RPMI8226 (cell line): ENCODE measurements around the gene ROM1.
A peak's percentile ranks its signal among the peaks of the same experiment; 100 is the strongest.
"Not testable (repeated sequence)": the region's sequence is repeated elsewhere in the genome, so short reads cannot be mapped to it uniquely, and the experiment has no call there.

Source experiments
- DNase-seq: peaks from one replicate; pipeline ENCODE4 v3.0.0-alpha.2; 2015

ROM1 gene, protein sequence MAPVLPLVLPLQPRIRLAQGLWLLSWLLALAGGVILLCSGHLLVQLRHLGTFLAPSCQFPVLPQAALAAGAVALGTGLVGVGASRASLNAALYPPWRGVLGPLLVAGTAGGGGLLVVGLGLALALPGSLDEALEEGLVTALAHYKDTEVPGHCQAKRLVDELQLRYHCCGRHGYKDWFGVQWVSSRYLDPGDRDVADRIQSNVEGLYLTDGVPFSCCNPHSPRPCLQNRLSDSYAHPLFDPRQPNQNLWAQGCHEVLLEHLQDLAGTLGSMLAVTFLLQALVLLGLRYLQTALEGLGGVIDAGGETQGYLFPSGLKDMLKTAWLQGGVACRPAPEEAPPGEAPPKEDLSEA

DNA sequence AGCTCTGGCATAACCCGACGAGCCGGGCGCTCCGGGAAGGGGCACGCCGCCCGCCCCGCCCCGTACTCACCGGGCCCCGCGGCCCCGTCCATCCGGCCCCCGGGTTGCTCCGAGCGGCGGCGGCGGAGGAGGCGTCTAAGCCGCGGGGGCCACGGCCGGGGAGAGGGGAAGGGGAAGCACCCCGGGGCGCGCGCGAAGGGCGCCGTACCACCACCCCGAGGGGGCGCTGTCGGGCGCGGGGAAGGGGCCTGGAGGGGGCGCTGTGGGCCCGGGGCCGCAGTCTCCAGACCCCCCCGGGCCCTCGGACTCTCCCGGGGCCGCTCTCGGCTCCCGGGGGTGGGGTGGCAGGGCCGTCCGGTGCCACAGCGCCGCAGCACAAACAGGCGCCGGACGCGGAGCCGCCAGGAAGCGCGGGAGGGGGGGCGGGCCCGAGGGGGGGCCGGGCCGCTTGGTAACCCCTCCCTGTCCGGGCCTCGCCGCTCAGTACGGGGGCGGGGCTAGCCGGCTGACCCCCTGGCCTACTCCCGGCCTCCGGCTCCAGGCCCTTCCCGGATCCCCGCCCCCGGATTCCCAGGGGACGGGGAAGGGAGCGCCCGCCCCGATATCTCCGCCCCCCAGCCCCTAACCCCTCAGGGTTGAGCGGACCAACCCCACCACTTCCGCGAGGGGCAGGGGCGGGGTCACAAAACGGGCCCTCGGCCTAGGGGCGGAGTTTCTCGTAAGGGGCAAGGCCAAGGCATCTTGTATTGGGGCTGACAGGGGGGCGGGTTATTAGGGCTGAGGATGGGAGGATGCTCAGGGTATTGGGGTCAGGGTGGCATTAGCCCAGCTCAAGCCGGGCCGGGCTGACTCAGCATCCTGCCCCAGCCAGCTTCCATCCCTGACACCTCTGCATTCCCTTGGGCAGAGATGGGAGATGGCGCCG is at the start of gene ROM1, which contains the start of gene EML3:
TSS of gene ROM1 (plus strand) at position 892 of the 925 bp plus-strand sequence. CDS start at position 917, 25 bp downstream.
TSS of gene EML3 (minus strand) at position 410 of the 925 bp plus-strand sequence. CDS start at position 92, 318 bp downstream.
- DNase-seq = peak; percentile 91

DNA sequence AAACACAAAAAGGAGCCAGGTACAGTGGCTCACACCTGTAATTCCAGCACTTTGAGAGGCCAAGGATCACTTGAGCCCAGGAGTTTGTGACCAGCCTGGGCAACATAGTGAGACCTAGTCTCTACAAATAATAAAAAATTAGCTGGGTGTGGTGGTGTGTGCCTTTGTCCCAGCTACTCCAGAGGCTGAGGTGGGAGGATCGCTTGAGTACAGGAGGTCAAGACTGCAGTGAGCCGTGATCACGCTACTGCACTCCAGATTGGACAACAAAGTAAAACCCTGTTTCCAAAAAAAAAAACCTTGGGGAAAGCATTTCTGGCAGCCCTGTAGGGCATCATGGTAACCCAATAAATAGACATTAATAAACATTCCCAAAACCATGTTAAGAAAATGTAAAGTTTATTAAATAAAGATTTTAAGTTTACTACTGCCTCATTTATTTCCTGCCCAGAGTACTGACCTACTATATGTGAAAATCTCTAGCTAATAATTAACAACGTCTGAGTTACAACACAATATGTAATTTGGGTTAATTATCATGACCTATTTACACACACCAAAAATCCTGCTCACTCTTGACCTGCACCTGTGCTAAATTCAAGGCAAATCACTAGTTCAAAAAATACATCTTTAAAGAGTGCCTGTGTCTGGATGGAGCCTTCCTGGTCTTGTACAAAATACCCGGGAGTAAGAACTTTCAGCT is 47.8 kb upstream of the ROM1 start:
- no peak for DNase-seq

- DNase-seq = no peak
Measured at GRCh38 chr11:62566247-62566646, 46.8 kb upstream of the ROM1 start.

DNA sequence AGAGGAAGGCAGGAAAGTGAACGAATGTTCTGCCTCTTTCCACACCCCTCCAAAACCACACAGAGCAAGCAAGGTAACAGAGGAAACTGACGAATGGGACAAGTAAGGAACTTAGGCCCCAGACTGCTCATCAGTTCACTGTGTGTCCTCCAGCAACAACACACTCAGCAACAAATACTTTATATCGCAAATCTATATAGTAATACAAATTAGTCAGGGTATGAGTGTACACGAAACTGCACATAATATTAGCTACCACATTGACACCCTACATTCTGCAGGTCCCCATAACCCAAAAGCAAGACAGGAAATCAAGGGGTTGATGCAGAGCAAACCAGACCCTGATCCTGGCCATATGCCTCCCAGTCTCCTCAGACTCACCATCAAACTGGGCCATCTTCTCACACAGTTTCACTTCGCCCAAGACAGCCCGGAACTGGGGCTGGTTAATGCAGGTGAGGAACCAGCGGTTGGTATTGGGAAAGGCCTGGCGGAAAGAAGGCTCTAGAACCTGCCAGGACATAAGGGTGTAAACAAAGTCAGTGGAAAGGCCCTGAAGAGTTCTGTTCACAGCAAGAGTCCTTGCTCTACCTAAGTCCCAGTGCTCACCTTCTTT is 45.9 kb upstream of the ROM1 start:
- DNase-seq = no peak

GRCh38 chr11:62569611-62570010 is 43.4 kb upstream of the ROM1 start:
- no peak for DNase-seq

- DNase-seq = not testable (repeated sequence)
Measured at GRCh38 chr11:62570903-62571302, 42.2 kb upstream of the ROM1 start.

DNA sequence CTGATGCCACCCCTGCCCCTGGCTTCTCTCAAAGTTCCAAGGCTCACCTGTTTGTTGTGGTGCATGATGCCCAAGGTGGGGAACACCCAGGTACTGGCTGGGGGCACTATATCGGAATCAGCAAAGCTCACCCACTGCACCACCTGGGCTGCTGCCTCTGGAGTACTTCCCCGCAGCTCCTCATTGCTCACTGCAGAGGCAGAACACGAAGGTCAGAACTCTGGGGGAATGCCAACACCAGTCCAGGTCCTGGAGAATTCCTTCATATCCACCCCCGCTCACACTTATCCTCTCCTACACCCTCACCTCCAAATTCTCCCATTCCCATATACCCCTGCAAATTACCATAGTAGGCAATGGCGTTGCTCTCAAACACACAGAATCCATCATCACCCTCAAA is 41.6 kb upstream of the ROM1 start:
- not testable (repeated sequence) for DNase-seq

- no peak for DNase-seq
Measured at GRCh38 chr11:62572431-62572830, 40.6 kb upstream of the ROM1 start.

DNA sequence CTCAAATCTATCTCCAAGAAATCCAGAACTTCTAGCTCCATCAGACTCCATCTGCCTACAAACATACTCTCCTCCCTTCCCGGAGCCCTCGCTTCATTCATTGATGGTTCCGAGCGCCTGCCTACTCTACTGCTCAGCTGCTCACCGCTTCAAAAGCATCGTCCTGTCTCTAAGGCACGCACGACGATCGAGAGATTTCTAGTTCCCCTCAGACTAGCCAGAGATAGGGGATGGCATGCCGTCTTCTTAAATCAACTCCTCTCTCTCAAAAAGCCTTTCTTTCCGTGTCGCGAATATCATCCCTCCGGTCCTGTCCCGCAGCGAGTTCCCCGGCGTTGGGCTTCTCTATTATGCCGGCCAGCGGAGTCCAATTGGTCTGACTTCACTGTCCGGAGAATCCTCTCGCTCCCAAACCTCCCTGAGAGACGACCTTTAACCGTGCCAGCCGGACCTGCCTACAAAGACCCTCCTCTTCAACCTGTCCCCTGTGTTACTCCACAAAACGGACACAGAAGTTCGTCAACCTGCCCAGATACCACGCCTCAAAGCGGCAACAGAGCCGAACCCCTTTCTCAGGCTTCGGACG is 40.0 kb upstream of the ROM1 start:
- DNase-seq = peak; percentile 69

- peak; percentile 100 for DNase-seq
Measured at GRCh38 chr11:62573592-62574362, 39.3 kb upstream of the ROM1 start, which contains the start of gene EEF1G. Gene EEF1G, minus strand, starts transcription at chr11:62573891. Its CDS starts 49 bp downstream, at chr11:62573842.

DNA sequence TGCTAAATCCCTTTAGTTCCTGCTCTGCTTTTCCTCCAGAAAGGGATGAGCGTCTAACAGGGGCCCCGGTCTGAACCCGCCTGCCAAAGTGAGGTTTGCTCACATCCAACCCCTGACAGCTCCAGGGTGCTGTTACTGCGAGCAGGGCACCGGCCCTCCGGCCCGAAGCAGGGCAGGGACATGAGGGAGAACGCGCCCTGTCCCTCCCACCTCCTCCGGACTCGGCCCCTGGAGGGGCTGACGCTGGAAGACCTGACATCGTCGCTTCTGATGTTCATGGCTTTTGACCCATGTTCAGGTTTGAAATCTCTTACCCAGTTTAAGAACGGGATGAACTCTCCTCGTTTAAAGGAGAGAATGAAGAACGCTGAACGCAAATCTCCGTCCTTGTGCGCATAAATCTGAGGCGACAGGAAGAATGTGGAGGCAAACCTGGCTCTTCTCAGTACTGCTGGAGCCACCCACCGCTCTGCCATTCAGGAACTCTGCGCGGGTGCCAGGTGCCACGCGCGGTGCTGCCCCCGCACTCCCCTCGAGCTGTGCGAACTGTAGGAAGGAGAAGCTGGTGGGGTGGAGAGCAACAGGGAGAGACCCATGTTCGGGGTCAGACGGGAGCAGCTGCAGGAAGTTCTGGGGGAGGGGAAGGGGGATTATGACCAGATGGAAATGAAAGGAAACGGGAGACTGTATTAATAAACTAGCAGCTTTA is 38.5 kb upstream of the ROM1 start:
- DNase-seq = peak; percentile 47

- no peak for DNase-seq
Measured at GRCh38 chr11:62575156-62575555, 37.9 kb upstream of the ROM1 start.

DNA sequence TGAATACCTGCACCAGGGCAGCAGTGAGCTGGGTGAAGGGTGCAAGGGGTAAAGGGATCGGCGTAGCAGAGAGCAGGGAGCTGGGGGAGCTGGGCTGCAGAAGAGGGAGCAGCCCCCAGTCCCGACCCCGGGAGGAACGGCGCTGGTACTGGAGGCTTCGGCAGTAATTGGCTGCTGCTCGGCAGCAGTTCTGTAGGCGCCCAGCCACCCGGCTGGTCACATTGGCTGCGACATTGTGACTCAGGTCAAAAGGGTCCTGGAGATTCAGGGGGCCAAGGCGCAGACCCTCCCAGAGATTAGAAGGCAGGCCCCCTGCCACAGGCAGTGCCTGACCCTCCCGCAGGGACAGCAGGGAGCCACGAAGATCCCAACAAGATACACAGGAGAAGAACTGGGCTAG is 37.2 kb upstream of the ROM1 start:
- DNase-seq = no peak

GRCh38 chr11:62577046-62577714 is 35.9 kb upstream of the ROM1 start:
- no peak for DNase-seq

DNA sequence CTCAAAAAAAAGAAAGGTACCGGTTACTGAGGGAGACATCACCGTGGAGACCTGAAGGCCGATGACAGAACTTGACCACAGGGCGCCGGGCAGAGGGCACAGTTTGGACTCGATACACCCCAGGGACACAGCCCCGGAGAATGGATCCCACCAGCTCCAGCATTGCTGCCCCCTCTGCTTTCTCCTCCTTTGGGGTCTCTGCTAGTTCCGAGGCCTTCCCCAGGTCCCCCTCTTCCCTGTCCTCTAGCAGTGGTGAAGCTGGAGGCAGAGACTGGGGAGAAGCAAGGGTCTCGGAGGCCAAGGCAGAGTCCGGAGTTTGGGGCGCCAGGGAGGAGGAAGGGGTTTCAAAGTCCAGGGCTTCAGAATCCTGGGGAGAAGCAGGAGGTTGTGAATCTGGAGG is 34.5 kb upstream of the ROM1 start:
- no peak for DNase-seq

GRCh38 chr11:62579252-62579651 is 33.8 kb upstream of the ROM1 start:
- no peak for DNase-seq

GRCh38 chr11:62580959-62581715 is 31.9 kb upstream of the ROM1 start:
- DNase-seq = no peak

DNA sequence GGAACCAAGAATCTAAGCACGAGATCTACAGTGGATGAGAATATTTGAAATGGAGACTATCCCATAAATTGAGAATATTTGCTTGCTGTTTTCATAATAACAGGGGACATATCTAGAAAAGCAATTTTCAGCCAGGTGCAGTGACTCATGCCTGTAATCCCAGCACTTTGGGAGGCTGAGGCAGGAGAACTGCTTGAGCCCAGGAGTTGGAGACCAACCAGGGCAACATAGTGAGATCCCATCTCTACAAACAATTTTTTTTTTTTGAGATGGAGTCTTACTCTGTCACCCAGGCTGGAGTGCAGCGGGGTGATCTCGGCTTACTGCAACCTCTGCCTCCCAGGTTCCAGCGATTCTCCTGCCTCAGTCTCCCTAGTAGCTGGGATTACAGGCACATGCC is 31.3 kb upstream of the ROM1 start:
- not testable (repeated sequence) for DNase-seq

DNA sequence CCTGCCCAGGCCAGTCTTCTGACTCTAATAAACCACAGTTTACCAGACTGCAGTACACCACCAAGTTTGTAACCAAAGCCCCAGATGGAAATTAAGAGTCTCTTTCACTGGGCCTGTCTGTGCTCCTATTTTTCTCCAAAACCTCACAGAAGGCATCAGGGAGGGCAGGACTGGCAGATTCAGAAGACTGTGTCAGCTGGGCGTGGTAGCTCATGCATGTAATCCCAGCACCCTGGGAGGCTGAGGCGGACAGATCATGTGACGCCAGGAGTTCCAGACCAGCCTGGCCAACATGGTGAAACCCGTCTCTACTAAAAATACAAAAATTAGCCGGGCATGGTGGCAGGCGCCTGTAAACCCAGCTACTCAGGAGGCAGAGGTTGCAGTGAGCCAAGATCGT is 27.7 kb upstream of the ROM1 start:
- DNase-seq = not testable (repeated sequence)
